Stimulated activated CD4-positive, alpha-beta T cell treated with anti-CD3 and anti-CD28 coated beads, Interleukin-1b, Interleukin-23, amount 100 ng/mL, for 24 hours (primary cell): Measurements from ENCODE around the gene LILRB2.
"Not testable (repeated sequence)": the region's sequence is repeated elsewhere in the genome, so short reads cannot be mapped to it uniquely, and the experiment has no call there.

Experiments used
- DNase-seq, 4 experiments: peaks; one replicate each; pipeline ENCODE4 v3.0.0-alpha.2; 2020; ENCODE audit warnings: low read depth in 4 of 4, low spot score in 1 of 4

Gene LILRB2

GRCh38 chr19:54245936-54246335 is 35.0 kb downstream of the LILRB2 start:
- no peak for DNase-seq

- not testable (repeated sequence) for DNase-seq
Observed at GRCh38 chr19:54243809-54244208, 37.1 kb downstream of the LILRB2 start.

GRCh38 chr19:54242646-54243045 is 38.3 kb downstream of the LILRB2 start, which contains the start of gene LILRA6:
Gene LILRA6, minus strand, starts transcription at chr19:54242790.
- DNase-seq, result not testable (repeated sequence)

GRCh38 chr19:54242234-54242633 is 38.7 kb downstream of the LILRB2 start:
- DNase-seq, result not testable (repeated sequence)

- DNase-seq, result not testable (repeated sequence)
Observed at GRCh38 chr19:54240372-54241336, 40.3 kb downstream of the LILRB2 start.

- not testable (repeated sequence) for DNase-seq
Observed at GRCh38 chr19:54239491-54240371, 41.2 kb downstream of the LILRB2 start.

- DNase-seq, result no peak
Observed at GRCh38 chr19:54233941-54234340, 47.0 kb downstream of the LILRB2 start.

GRCh38 chr19:54231077-54231931 is 49.6 kb downstream of the LILRB2 start:
- DNase-seq, result peak; percentile 71 to 94 (median 80)

GRCh38 chr19:54230031-54230430 is 50.9 kb downstream of the LILRB2 start:
- no peak for DNase-seq

- no peak for DNase-seq
Observed at GRCh38 chr19:54229146-54229545, 51.8 kb downstream of the LILRB2 start.

- not testable (repeated sequence) for DNase-seq
Observed at GRCh38 chr19:54224619-54225018, 56.3 kb downstream of the LILRB2 start.

GRCh38 chr19:54223937-54224281 is 57.0 kb downstream of the LILRB2 start:
- DNase-seq, result not testable (repeated sequence)
